ENCODE data around the gene OPCML.

Gene OPCML

GRCh38 chr11:133082453-133082781, 449.9 kb downstream of the OPCML start:
- in situ Hi-C loops (cut with HindIII; ENCODE audit: low pct_ligation_motif_present, low sequenced_read_pairs): no loop called here
- TF ChIP-seq CTCF (IDR thresholded peaks at IDR 0.05; ENCODE audit: low read depth, low read length, missing control alignments): no peak
- H3K4me3 ChIP-seq (ENCODE audit: low read depth, low read length): no peak overlapping the region
- H3K27ac ChIP-seq: no peak overlapping the region
- DNase-seq: no peak
- no peaks in the 10 kb centered on the region for H3K36me3 ChIP-seq (replicated peaks)
- no peaks in the 10 kb centered on the region for H3K27me3 ChIP-seq (replicated peaks)

GRCh38 chr11:133081730-133082452, 450.4 kb downstream of the OPCML start:
- in situ Hi-C loops (cut with HindIII; ENCODE audit: low pct_ligation_motif_present, low sequenced_read_pairs): no loop called here
- H3K27ac ChIP-seq: no peak overlapping the region
- TF ChIP-seq CTCF (IDR thresholded peaks at IDR 0.05; ENCODE audit: low read depth, low read length, missing control alignments): no peak
- H3K27me3 ChIP-seq (replicated peaks): no peaks in the 10 kb centered on the region
- DNase-seq: no peak
- no peak overlapping the region for H3K4me3 ChIP-seq (ENCODE audit: low read depth, low read length)
- no peaks in the 10 kb centered on the region for H3K36me3 ChIP-seq (replicated peaks)

- no peak overlapping the region for H3K27ac ChIP-seq
These were observed 451.3 kb downstream of the OPCML start for GRCh38 chr11:133081020-133081419.

GRCh38 chr11:133078591-133079404, 453.5 kb downstream of the OPCML start:
- DNase-seq: peak; percentile 37
- H3K36me3 ChIP-seq (replicated peaks): no peaks in the 10 kb centered on the region
- H3K27me3 ChIP-seq (replicated peaks): no peaks in the 10 kb centered on the region
- no peak overlapping the region for H3K27ac ChIP-seq
- TF ChIP-seq CTCF (IDR thresholded peaks at IDR 0.05; ENCODE audit: low read depth, low read length, missing control alignments): peak; percentile 90
- in situ Hi-C loops (cut with HindIII; ENCODE audit: low pct_ligation_motif_present, low sequenced_read_pairs): no loop called here
- H3K4me3 ChIP-seq (ENCODE audit: low read depth, low read length): no peak overlapping the region

More at GRCh38 chr11:133081020-133081419, 451.3 kb downstream of the OPCML start:
- in situ Hi-C loops (cut with HindIII; ENCODE audit: low pct_ligation_motif_present, low sequenced_read_pairs): no loop called here
- no peak for TF ChIP-seq CTCF (IDR thresholded peaks at IDR 0.05; ENCODE audit: low read depth, low read length, missing control alignments)
- no peak for DNase-seq
- Histone ChIP-seq H3K27me3 (replicated peaks) (no peaks in the 10 kb centered on the region), H3K36me3 (replicated peaks) (no peaks in the 10 kb centered on the region), H3K4me3 (ENCODE audit: low read depth, low read length) (no peak overlapping the region)

GRCh38 chr11:133078012-133078411, 454.3 kb downstream of the OPCML start:
- in situ Hi-C loops (cut with HindIII; ENCODE audit: low pct_ligation_motif_present, low sequenced_read_pairs): no loop called here
- TF ChIP-seq CTCF (IDR thresholded peaks at IDR 0.05; ENCODE audit: low read depth, low read length, missing control alignments): no peak
- H3K27ac ChIP-seq: no peak overlapping the region
- no peaks in the 10 kb centered on the region for H3K36me3 ChIP-seq (replicated peaks)
- no peaks in the 10 kb centered on the region for H3K27me3 ChIP-seq (replicated peaks)
- no peak for DNase-seq
- no peak overlapping the region for H3K4me3 ChIP-seq (ENCODE audit: low read depth, low read length)
